ENCODE measurements around the gene FBXL14.

DNA sequence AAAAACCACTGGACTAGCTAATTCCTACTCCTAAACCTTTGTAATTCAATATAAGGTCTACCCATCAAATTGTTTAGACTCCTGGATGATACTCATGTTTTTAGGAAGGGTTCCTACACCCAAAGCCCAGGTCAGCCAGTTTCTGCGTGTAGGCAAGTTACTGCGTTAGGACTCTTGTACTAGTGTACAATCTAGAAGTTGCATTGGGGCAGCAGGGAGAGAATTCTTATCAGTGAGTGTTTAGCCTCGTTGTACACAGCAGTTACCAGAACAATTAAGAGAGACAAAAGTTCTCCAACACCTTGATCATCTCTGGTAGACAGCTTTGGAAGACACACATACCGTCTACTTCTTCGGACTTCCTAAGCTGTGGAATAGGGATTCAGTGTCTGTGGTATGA, 29.2 kb downstream of the FBXL14 start:
- TF ChIP-seq, protein P1, sequence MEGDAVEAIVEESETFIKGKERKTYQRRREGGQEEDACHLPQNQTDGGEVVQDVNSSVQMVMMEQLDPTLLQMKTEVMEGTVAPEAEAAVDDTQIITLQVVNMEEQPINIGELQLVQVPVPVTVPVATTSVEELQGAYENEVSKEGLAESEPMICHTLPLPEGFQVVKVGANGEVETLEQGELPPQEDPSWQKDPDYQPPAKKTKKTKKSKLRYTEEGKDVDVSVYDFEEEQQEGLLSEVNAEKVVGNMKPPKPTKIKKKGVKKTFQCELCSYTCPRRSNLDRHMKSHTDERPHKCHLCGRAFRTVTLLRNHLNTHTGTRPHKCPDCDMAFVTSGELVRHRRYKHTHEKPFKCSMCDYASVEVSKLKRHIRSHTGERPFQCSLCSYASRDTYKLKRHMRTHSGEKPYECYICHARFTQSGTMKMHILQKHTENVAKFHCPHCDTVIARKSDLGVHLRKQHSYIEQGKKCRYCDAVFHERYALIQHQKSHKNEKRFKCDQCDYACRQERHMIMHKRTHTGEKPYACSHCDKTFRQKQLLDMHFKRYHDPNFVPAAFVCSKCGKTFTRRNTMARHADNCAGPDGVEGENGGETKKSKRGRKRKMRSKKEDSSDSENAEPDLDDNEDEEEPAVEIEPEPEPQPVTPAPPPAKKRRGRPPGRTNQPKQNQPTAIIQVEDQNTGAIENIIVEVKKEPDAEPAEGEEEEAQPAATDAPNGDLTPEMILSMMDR (IDR thresholded peaks at IDR 0.05), result no peak
- TF ChIP-seq TAF1 (IDR thresholded peaks at IDR 0.05; ENCODE audit: borderline replicate concordance, low read depth, low read length) (no peak), GATA2 (CRISPR knock-in tag; IDR thresholded peaks at IDR 0.05) (no peak), EZH2phosphoT487 (IDR thresholded peaks at IDR 0.05; ENCODE audit: borderline replicate concordance, low read depth) (no peak), POLR2AphosphoS5 (IDR thresholded peaks at IDR 0.05; ENCODE audit: low read depth, low read length) (no peak), FOXM1 (IDR thresholded peaks at IDR 0.05; ENCODE audit: low read depth) (no peak), RAD21 (IDR thresholded peaks at IDR 0.05; ENCODE audit: low read length) (no peak), SMC3 (IDR thresholded peaks at IDR 0.05; ENCODE audit: low read depth, low read length) (no peak), GABPA (IDR thresholded peaks at IDR 0.05; ENCODE audit: low read depth) (no peak)
- TF ChIP-seq, protein P2, sequence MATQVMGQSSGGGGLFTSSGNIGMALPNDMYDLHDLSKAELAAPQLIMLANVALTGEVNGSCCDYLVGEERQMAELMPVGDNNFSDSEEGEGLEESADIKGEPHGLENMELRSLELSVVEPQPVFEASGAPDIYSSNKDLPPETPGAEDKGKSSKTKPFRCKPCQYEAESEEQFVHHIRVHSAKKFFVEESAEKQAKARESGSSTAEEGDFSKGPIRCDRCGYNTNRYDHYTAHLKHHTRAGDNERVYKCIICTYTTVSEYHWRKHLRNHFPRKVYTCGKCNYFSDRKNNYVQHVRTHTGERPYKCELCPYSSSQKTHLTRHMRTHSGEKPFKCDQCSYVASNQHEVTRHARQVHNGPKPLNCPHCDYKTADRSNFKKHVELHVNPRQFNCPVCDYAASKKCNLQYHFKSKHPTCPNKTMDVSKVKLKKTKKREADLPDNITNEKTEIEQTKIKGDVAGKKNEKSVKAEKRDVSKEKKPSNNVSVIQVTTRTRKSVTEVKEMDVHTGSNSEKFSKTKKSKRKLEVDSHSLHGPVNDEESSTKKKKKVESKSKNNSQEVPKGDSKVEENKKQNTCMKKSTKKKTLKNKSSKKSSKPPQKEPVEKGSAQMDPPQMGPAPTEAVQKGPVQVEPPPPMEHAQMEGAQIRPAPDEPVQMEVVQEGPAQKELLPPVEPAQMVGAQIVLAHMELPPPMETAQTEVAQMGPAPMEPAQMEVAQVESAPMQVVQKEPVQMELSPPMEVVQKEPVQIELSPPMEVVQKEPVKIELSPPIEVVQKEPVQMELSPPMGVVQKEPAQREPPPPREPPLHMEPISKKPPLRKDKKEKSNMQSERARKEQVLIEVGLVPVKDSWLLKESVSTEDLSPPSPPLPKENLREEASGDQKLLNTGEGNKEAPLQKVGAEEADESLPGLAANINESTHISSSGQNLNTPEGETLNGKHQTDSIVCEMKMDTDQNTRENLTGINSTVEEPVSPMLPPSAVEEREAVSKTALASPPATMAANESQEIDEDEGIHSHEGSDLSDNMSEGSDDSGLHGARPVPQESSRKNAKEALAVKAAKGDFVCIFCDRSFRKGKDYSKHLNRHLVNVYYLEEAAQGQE (IDR thresholded peaks at IDR 0.05; ENCODE audit: low read depth, low read length), result no peak
